Right atrium auricular region (tissue), 2 donors: ENCODE results near the gene FIGNL2. TPM values are rescaled to one million over a fixed set of nuclear protein-coding genes. Genes with fewer than 3 reads are reported as not detected.
"Not testable (repeated sequence)": the region's sequence is repeated elsewhere in the genome, so short reads cannot be mapped to it uniquely, and the experiment has no call there.

Experiments used
- DNase-seq: peaks from one replicate; pipeline ENCODE4 v3.0.0-alpha.2; 2019; ENCODE audit warnings: low spot score
- H3K27ac ChIP-seq, 2 donors: fragments of 200-600 bp; sonication (generic); 1 replicate in 1 of 2; 2 replicates in 1 of 2; pipeline ENCODE4 v1.5.1; 2016 to 2019
- H3K27me3 ChIP-seq, 2 donors: fragments of 200-600 bp; sonication (generic); one replicate each; pipeline versions ENCODE4 v1.5.1 to v1.6.0; 2017 to 2019
- H3K36me3 ChIP-seq: fragments of 200-600 bp; sonication (generic); one replicate; pipeline ENCODE4 v1.5.1; 2016
- H3K4me1 ChIP-seq, 2 donors: fragments of 200-600 bp; sonication (generic); one replicate each; pipeline versions ENCODE4 v1.5.1 to v1.6.0; 2017 to 2019
- H3K4me3 ChIP-seq, 2 donors: fragments of 200-600 bp; sonication (generic); 1 replicate in 1 of 2; 2 replicates in 1 of 2; pipeline ENCODE4 v1.5.1; 2017 to 2019; ENCODE audit warnings: mild to moderate bottlenecking in 1 of 2, moderate library complexity in 1 of 2
- H3K9me3 ChIP-seq, 2 donors: fragments of 200-600 bp; sonication (generic); one replicate each; pipeline ENCODE4 v1.5.1; 2019
- total RNA-seq, 2 donors: library from RNA; depleted of rRNA; stranded (reverse); fragments of >200 nt; gene quantifications; one replicate each; pipeline ENCODE4 v1.1.0, GENCODE V29; 2016
- TF ChIP-seq, protein P1 (sequence below), 2 donors: fragments of 200-600 bp; sonication (generic); IDR thresholded peaks; one replicate each; pipeline ENCODE4 v1.5.1; 2019; ENCODE audit warnings: antibody characterized with exemption in 2 of 2

FIGNL2 gene
- total RNA-seq, 2 donors from 2014 or later = 0.19 to 0.24 TPM

DNA sequence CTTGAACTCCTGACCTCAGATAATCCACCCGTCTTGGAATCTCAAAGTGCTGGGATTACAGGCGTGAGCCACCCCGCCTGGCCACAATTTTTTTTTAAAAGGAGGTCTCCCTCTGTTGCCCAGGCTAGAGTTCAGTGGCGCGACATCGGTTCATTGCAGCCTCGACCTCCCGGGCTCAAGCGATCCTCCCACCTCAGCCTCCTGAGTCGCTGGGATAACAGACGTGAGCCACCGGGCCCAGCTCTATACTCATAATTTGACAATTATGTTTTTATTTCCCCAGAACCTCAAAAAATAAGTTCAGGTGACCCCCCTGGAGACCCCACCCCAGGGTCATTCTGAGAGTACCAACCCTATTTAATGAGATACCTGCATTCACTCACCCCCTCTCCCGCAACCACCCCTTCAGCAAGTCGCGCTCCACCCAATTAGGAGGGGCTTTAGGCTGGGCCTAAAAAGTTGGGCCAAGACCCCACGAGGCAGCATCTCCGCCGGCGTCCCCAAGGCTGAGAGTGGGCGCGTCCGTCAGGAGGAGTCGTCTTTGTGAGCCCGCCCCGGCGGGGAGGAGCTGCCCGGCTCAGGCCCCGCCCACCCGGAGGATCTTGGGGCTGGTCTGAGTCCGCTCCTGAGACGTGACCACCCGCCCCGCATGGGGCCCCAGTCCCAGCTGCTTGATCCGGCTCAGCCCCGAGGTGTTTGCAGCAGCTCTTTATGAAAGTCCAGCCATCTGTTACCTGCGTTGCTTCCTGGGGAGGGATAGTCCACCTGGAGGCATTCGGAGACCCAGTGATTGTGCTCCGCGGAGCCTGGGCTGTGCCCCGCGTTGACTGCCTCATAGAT is 39.2 kb upstream of the FIGNL2 start, which contains the start of gene ANKRD33:
Gene ANKRD33, plus strand, starts transcription at position 628 of the 840 bp plus-strand sequence. Its CDS starts 84 bp downstream, at position 712.
- no peaks in the 10 kb centered on the region for H3K36me3 ChIP-seq
- H3K27ac ChIP-seq = no peak within 1 kb of the TSS
- no peaks in the 10 kb centered on the region for H3K9me3 ChIP-seq
- DNase-seq = no peak
- TF ChIP-seq, protein P1, sequence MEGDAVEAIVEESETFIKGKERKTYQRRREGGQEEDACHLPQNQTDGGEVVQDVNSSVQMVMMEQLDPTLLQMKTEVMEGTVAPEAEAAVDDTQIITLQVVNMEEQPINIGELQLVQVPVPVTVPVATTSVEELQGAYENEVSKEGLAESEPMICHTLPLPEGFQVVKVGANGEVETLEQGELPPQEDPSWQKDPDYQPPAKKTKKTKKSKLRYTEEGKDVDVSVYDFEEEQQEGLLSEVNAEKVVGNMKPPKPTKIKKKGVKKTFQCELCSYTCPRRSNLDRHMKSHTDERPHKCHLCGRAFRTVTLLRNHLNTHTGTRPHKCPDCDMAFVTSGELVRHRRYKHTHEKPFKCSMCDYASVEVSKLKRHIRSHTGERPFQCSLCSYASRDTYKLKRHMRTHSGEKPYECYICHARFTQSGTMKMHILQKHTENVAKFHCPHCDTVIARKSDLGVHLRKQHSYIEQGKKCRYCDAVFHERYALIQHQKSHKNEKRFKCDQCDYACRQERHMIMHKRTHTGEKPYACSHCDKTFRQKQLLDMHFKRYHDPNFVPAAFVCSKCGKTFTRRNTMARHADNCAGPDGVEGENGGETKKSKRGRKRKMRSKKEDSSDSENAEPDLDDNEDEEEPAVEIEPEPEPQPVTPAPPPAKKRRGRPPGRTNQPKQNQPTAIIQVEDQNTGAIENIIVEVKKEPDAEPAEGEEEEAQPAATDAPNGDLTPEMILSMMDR (IDR thresholded peaks at IDR 0.05) = no peak
- H3K4me3 ChIP-seq = no peak within 1 kb of the TSS
- no peaks in the 10 kb centered on the region for H3K27me3 ChIP-seq
- H3K4me1 ChIP-seq = peaks cover 0 to 21% of the 10 kb centered on the region in 2 donors

DNA sequence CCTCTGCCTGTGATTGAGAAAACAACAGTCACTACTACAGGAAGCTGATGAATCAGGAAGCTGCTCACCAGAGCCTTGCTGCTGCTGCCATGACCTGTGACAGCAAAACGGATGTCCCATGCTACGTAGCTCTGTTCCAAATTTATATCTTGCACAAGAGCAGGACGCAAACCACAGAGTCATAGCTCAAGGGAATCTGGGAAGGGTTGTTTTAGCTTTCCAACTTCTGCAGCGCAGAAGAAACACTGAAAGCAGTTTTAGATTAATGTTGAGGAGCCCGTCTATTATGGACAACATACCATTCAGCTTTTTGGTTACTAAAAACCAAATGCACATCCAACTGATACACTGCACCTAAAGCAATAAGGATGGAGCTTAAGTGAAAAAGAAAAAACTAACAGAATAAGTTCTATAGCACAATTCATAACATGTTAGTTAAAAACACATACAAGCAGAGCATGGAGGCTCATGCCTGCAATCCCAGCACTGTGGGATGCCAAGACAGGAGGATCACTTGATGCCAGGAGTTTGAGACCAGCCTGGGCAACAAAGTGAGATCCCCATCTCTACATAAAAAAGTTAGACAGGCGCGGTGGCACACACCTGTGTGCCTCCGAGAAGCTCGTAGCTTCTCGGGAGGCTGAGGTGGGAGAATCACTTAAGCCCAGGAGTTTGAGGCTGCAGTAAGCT is 37.6 kb upstream of the FIGNL2 start:
- Histone ChIP-seq H3K4me3 (no peak overlapping the region), H3K4me1 (peaks cover 0 to 21% of the 10 kb centered on the region in 2 donors), H3K27me3 (no peaks in the 10 kb centered on the region), H3K9me3 (peaks cover 0 to 4% of the 10 kb centered on the region in 2 donors), H3K36me3 (no peaks in the 10 kb centered on the region), H3K27ac (peak overlapping the region; percentile 56 to 74)
- TF ChIP-seq, protein P1 (IDR thresholded peaks at IDR 0.05) = no peak
- peak; percentile 94 for DNase-seq

DNA sequence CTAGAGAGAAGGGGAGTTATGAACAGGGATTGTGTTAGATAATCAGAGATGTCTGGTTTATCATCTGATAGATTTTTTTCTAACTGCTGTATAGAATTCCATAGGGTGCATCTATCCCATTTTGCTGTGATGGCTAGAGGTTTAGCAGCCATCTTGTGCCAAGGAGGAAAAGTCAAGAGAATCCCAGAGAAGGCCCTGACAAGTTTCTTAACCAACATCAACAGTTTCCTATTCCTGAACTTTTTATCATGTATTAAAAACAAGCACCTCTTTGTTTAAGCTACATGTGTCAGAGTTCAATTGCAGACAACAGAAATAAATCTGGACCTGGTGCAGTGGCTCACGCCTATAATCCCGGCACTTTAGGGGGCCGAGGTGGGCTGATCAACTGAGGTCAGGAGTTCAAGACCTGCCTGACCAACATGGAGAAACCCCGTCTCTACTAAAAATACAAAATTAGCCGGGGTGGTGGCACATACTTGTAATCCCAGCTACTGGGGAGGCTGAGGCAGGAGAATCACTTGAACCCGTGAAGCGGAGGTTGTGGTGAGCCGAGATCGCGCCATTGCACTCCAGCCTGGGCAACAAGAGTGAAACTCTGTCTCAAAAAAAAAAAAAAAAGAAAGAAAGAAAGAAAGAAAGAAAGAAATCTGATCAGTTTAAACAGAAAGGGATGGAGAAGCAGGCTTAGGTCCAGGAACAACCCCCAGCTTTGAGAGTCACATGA is 36.9 kb upstream of the FIGNL2 start:
- H3K27me3 ChIP-seq, DNase-seq, H3K36me3 ChIP-seq, H3K9me3 ChIP-seq, H3K4me3 ChIP-seq: not testable (repeated sequence)
- peaks cover 0 to 21% of the 10 kb centered on the region in 2 donors for H3K4me1 ChIP-seq
- peak overlapping the region; percentile 48 to 74 for H3K27ac ChIP-seq

DNA sequence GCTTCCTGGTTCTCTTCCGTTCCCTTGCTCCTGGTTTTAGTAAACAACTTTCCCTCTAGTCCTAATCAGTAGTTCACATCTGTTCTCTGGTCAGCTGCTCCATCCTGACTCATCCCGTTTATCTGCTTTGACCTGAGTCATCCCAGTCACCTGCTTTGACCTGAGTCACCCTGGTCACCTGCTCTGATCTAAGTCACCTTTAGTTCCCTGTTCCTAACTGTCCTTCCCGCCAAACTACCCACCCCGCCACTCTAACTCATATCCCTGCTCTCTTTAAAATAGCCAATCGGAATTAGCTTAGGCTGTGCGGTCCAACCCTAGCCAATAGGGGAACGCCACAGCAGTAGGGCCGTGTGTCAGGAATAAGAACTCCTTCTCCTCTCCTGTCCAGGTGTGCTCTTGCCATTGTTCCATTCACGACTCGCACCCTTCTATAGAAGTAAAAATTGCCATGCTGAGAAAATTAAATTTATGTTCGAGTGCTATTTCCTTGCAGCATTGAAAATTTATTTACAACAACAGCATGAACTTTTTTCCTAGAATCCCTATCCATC is 36.2 kb upstream of the FIGNL2 start:
- Histone ChIP-seq H3K4me1 (peaks cover 0 to 17% of the 10 kb centered on the region in 2 donors), H3K36me3 (no peaks in the 10 kb centered on the region), H3K4me3 (no peak overlapping the region), H3K27ac (no peak overlapping the region), H3K27me3 (no peaks in the 10 kb centered on the region), H3K9me3 (peaks cover 0 to 4% of the 10 kb centered on the region in 2 donors)
- DNase-seq = no peak
- TF ChIP-seq, protein P1 (IDR thresholded peaks at IDR 0.05) = no peak

DNA sequence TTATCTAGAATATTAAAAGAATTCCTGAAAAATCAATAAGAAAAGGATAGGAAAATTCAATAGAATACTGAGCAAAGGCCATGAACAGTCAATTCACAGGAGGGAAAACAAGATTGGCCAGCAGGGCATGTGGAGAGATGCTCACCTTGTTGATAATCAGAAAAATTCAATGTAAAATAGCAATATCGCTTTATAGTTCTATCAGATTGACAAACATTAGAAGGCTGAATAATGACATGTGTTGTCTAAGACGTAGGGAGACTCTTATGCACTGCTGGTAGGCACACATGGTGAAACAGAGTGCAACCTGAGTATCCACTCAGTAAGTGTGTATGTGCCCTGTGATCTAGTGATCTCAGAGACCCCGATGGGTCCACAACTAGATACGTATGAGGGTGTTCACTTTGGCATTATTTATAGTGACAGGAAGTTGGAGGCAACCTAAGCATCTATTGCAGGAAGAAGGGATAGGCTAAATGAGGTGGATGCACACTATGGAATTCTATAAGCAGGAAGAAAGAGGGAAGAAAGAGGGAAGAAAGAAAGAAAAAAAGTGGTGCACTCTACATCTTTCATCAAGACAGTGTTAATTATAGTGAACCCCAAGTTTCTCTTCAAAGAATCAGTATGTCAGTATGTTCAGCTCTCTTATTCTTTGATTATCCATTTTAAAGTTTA is 35.6 kb upstream of the FIGNL2 start:
- TF ChIP-seq, protein P1 (IDR thresholded peaks at IDR 0.05) = no peak
- no peak for DNase-seq
- Histone ChIP-seq H3K4me1 (peaks cover 0 to 11% of the 10 kb centered on the region in 2 donors), H3K27ac (no peak overlapping the region), H3K9me3 (peaks cover 0 to 4% of the 10 kb centered on the region in 2 donors), H3K27me3 (no peaks in the 10 kb centered on the region), H3K4me3 (no peak overlapping the region), H3K36me3 (no peaks in the 10 kb centered on the region)
